Panc1 (cell line): ENCODE data around the gene GIT1.

Experiments used
- CTCF ChIP-seq: fragments of 450-650 bp; IDR thresholded peaks from 2 replicates; pipeline ENCODE4 v1.5.1; 2017; ENCODE audit warnings: mild to moderate bottlenecking
- REST ChIP-seq, 2 experiments: IDR thresholded peaks; 2 replicates each; pipeline ENCODE4 v1.6.1; 2011 to 2012; ENCODE audit warnings: low read depth in 2 of 2, control low read depth in 1 of 2, low read length in 1 of 2, mild to moderate bottlenecking in 1 of 2, moderate library complexity in 1 of 2; ENCODE audit not compliant: insufficient read depth in 1 of 2
- SIN3A ChIP-seq: IDR thresholded peaks from 2 replicates; pipeline ENCODE4 v1.6.1; 2012; ENCODE audit warnings: low read depth, mild to moderate bottlenecking, low read length, moderate library complexity, borderline replicate concordance; ENCODE audit not compliant: insufficient read depth
- TCF7L2 ChIP-seq: IDR thresholded peaks from 2 replicates; pipeline ENCODE4 v1.6.1; 2011; ENCODE audit warnings: mild to moderate bottlenecking, low read depth, low read length, inconsistent platforms

- TF ChIP-seq CTCF, result no peak
- TF ChIP-seq SIN3A, result no peak
- TF ChIP-seq REST (IDR thresholded peaks at IDR 0.05; ENCODE audit: insufficient read depth in 1 of 2, low read depth in 2 of 2, low read length in 1 of 2), result no peak
- TF ChIP-seq TCF7L2, result no peak
These were observed 31.5 kb upstream of the GIT1 start for GRCh38 chr17:29620779-29621500.
